Measurements from ENCODE around the gene TPCN1.
A peak's percentile ranks its signal among the peaks of the same experiment; 100 is the strongest.

The TPCN1 gene

GRCh38 chr12:113211160-113211559 lies 10.1 kb upstream of the TPCN1 start:
- no peak for TF ChIP-seq CTCF (IDR thresholded peaks at IDR 0.05; ENCODE audit: low read length, missing control alignments)
- H3K4me3 ChIP-seq (replicated peaks; ENCODE audit: low read depth, low read length): no peak overlapping the region
- no peak for DNase-seq (ENCODE audit: low read depth)

DNA sequence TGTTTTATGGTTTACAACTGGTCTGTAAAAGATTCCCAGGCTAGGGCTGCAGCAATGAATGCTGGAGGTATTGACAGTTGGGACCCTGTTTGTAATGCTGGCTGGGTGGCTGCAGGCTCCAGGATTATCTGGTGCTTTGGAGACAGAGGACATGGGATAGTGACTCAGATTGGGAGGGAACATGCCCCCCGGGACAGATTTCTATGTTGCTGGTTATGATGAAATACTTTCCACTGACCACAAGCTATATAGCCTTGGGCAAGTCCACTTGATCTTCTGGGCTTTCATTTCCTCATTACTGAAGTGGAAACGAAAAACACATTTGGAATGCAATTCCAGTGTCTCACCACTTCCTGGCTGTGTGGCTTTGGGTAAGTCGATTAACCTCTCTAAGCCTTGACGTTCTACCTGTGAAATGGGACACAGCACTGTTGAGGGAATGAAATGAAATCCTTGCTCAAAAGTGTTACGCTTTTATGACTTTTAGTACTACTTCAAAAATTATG lies 6.3 kb upstream of the TPCN1 start:
- H3K4me3 ChIP-seq (replicated peaks; ENCODE audit: low read depth, low read length): no peak overlapping the region
- no peak for TF ChIP-seq CTCF (IDR thresholded peaks at IDR 0.05; ENCODE audit: low read length, missing control alignments)
- DNase-seq (ENCODE audit: low read depth): peak; percentile 98

GRCh38 chr12:113216027-113216426 lies 5.2 kb upstream of the TPCN1 start:
- no peak overlapping the region for H3K4me3 ChIP-seq (replicated peaks; ENCODE audit: low read depth, low read length)
- no peak for DNase-seq (ENCODE audit: low read depth)
- no peak for TF ChIP-seq CTCF (IDR thresholded peaks at IDR 0.05; ENCODE audit: low read length, missing control alignments)

GRCh38 chr12:113220593-113221180 lies 577 bp upstream of the TPCN1 start:
- DNase-seq (ENCODE audit: low read depth): no peak
- no peak for TF ChIP-seq CTCF (IDR thresholded peaks at IDR 0.05; ENCODE audit: low read length, missing control alignments)
- H3K4me3 ChIP-seq (replicated peaks; ENCODE audit: low read depth, low read length): peak overlapping the region; percentile 71

- peak overlapping the region; percentile 85 for H3K4me3 ChIP-seq (replicated peaks; ENCODE audit: low read depth, low read length)
- DNase-seq (ENCODE audit: low read depth): no peak
- TF ChIP-seq CTCF (IDR thresholded peaks at IDR 0.05; ENCODE audit: low read length, missing control alignments): no peak
Measured at GRCh38 chr12:113221997-113222729, 899 bp downstream of the TPCN1 start.

DNA sequence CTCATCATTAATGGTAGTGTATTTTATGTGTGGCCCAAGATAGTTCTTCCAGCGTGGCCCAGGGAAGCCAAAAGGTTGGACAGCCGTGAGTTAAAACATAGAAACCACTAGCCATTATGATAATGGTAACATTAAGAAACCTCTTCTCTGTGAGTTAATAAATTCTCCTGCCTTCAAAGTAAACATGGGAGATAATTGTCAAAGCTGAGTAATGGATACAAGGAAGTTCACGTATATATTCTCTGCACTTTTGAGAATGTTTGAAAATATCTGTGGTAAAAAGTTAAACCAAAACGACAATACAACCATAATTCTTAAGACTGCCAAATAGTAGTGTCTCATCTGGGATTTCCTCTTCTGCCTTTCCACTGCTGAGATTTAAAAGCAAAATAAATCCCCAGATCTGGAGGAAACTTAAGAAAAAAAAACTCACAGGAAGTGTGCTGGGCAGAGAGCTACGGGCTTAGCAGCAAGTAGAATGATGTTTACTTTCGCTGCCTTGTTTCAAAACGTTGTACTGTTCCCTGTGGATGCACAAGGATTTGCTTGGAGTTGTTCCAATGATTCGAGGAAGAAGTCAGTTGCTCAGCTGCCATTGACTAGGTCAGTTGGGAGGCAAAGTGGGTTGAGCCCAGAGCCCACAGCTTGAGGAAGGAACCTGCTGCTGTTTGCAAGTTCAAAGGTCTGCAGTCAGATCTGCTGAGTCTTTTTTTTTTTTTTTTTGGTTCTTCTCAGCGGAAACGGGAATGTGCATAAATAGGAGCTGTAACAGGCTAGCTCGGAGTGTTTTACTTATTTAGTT lies 1.7 kb downstream of the TPCN1 start:
- DNase-seq (ENCODE audit: low read depth): peak; percentile 94
- peak overlapping the region; percentile 85 for H3K4me3 ChIP-seq (replicated peaks; ENCODE audit: low read depth, low read length)
- no peak for TF ChIP-seq CTCF (IDR thresholded peaks at IDR 0.05; ENCODE audit: low read length, missing control alignments)
